A549 (cell line): ENCODE measurements around the gene DNAJC5G. TPM values are rescaled to one million over a fixed set of nuclear protein-coding genes. Genes with fewer than 3 reads are reported as not detected.
"Not testable (repeated sequence)": the region's sequence is repeated elsewhere in the genome, so short reads cannot be mapped to it uniquely, and the experiment has no call there.

Source experiments
- ATAC-seq, 2 experiments: fragments of 200-7000 bp in 1 of 2; fragments of >200 bp in 1 of 2; cut with Nextera tagmentation in 1 of 2; cut with Tn5 transposase in 1 of 2; 3 replicates each; pipeline versions ENCODE4 v1.8.0 to v1.9.1; 2018 to 2020; ENCODE audit warnings: mild to moderate bottlenecking in 1 of 2, moderate library complexity in 1 of 2
- CTCF ChIA-PET: fragments of 300-600 bp; sonication (Branson Sonifier 250); formaldehyde crosslinking; extraction: SDS; loops from one replicate; lab custom pipeline; 2021; ENCODE audit warnings: antibody characterized with exemption, inconsistent platforms; lab: Yijun Ruan, JAX
- POLR2A ChIA-PET: fragments of 350-600 bp; formaldehyde crosslinking; extraction: SDS; loops from one replicate; lab custom pipeline; 2021; ENCODE audit warnings: antibody characterized with exemption, inconsistent platforms; lab: Yijun Ruan, JAX
- DNase-seq, 2 experiments: peaks; one replicate each; pipeline versions ENCODE4 v3.0.0 to v3.0.0-alpha.2; 2011 to 2016; ENCODE audit warnings: low read depth in 1 of 2, low spot score in 1 of 2
- FAIRE-seq: peaks from 2 replicates; lab custom pipeline; 2011; peaks lifted over from hg19 to GRCh38; lab: Jason Lieb, UNC
- H3K27ac ChIP-seq, 2 experiments: fragments of >200 bp; sonication (Bioruptor Twin); formaldehyde crosslinking; 3 replicates each; pipeline ENCODE4 v1.5.1; 2016 to 2017
- H3K4me1 ChIP-seq: fragments of >200 bp; sonication (Bioruptor Twin); formaldehyde crosslinking; 3 replicates; pipeline ENCODE4 v1.6.1; 2016
- H3K4me2 ChIP-seq: fragments of >200 bp; sonication (Bioruptor Twin); formaldehyde crosslinking; 3 replicates; pipeline ENCODE4 v1.6.1; 2016
- H3K4me3 ChIP-seq: fragments of >200 bp; sonication (Bioruptor Twin); formaldehyde crosslinking; 3 replicates; pipeline ENCODE4 v1.5.1; 2016
- H3K9me3 ChIP-seq: fragments of >200 bp; sonication (Bioruptor Twin); formaldehyde crosslinking; 3 replicates; pipeline ENCODE4 v1.6.1; 2016
- CBX2 ChIP-seq: fragments of 200-600 bp; sonication (generic); IDR thresholded peaks from 2 replicates; pipeline ENCODE4 v1.6.1; 2016; ENCODE audit warnings: low read depth, mild to moderate bottlenecking, borderline replicate concordance
- CEBPB ChIP-seq, 2 experiments: fragments of >200 bp in 1 of 2; sonication (Bioruptor Twin) in 1 of 2; formaldehyde crosslinking in 1 of 2; IDR thresholded peaks; 2 replicates each; pipeline ENCODE4 v1.6.1; 2012 to 2016
- E2F6 ChIP-seq: IDR thresholded peaks from 2 replicates; pipeline ENCODE4 v1.6.1; 2012; ENCODE audit warnings: low read depth, borderline replicate concordance
- EHF ChIP-seq: fragments of 250-450 bp; sonication (Bioruptor Pico); IDR thresholded peaks from 2 replicates; pipeline ENCODE4 v1.5.0; 2020; ENCODE audit warnings: mild to moderate bottlenecking
- ESRRA ChIP-seq: fragments of 150-350 bp; IDR thresholded peaks from 2 replicates; pipeline ENCODE4 v1.6.1; 2014; ENCODE audit warnings: mild to moderate bottlenecking, low read length, borderline replicate concordance
- FOXS1 ChIP-seq: fragments of 250-450 bp; sonication (Bioruptor Pico); IDR thresholded peaks from 2 replicates; pipeline ENCODE4 v1.5.0; 2020; ENCODE audit warnings: mild to moderate bottlenecking, moderate library complexity
- GATA3 ChIP-seq: IDR thresholded peaks from 2 replicates; pipeline ENCODE4 v1.6.1; 2012; ENCODE audit warnings: borderline replicate concordance
- HDAC2 ChIP-seq: fragments of 200-600 bp; sonication (generic); IDR thresholded peaks from 2 replicates; pipeline ENCODE4 v1.6.1; 2016
- HOXB13 ChIP-seq: fragments of 250-450 bp; sonication (Bioruptor Pico); IDR thresholded peaks from 2 replicates; pipeline ENCODE4 v1.5.0; 2020; ENCODE audit warnings: low read depth, mild to moderate bottlenecking, moderate library complexity
- JUNB ChIP-seq: fragments of >200 bp; sonication (Bioruptor Twin); formaldehyde crosslinking; IDR thresholded peaks from 2 replicates; pipeline ENCODE4 v1.6.1; 2016
- MAFK ChIP-seq: fragments of 450-650 bp; IDR thresholded peaks from 2 replicates; pipeline ENCODE4 v1.6.1; 2014; ENCODE audit not compliant: partially characterized antibody
- PHF8 ChIP-seq: fragments of 200-600 bp; sonication (generic); IDR thresholded peaks from 2 replicates; pipeline ENCODE4 v1.6.1; 2016; ENCODE audit warnings: low read depth, mild to moderate bottlenecking, antibody characterized with exemption, moderate library complexity, borderline replicate concordance
- RAD21 ChIP-seq, 2 experiments: fragments of >200 bp in 1 of 2; sonication (Bioruptor Twin) in 1 of 2; formaldehyde crosslinking in 1 of 2; IDR thresholded peaks in 1 of 2; conservative IDR thresholded peaks in 1 of 2; 2 replicates in 1 of 2; 3 replicates in 1 of 2; pipeline ENCODE4 v1.6.1; 2012 to 2018; ENCODE audit warnings: inconsistent platforms in 1 of 2
- RNF2 ChIP-seq: fragments of 200-600 bp; sonication (generic); IDR thresholded peaks from 2 replicates; pipeline ENCODE4 v1.6.1; 2016; ENCODE audit warnings: low read depth, mild to moderate bottlenecking, antibody characterized with exemption, moderate library complexity, borderline replicate concordance
- SREBF2 ChIP-seq: fragments of 450-650 bp; IDR thresholded peaks from 2 replicates; pipeline ENCODE4 v1.6.1; 2014; ENCODE audit warnings: mild to moderate bottlenecking, moderate library complexity
- TP53 ChIP-seq: fragments of 250-450 bp; sonication (Bioruptor Pico); IDR thresholded peaks from 2 replicates; pipeline ENCODE4 v1.5.0; 2021; ENCODE audit warnings: mild to moderate bottlenecking, moderate library complexity
- ZNF302 ChIP-seq: fragments of 250-450 bp; sonication (Bioruptor Pico); IDR thresholded peaks from 2 replicates; pipeline ENCODE4 v1.9.0; 2021; ENCODE audit warnings: inconsistent platforms, mild to moderate bottlenecking, moderate library complexity
- WGBS: methylation state at CpG from one replicate; pipeline ENCODE4 v1.1.6; 2017; ENCODE audit errors: missing lambda C conversion rate; 5-methylcytosine and 5-hydroxymethylcytosine counted together
- polyA plus RNA-seq, 4 experiments: library from polyadenylated mRNA; depleted of rRNA in 3 of 4; stranded (reverse); fragments of >200 nt; fragmentation: RNase III in 1 of 4; extraction: RNeasy Plus Mini Kit Qiagen cat#74134 plus additional on column Dnase treatment in 1 of 4; gene quantifications; 2 replicates in 3 of 4; 3 replicates in 1 of 4; pipeline ENCODE4 v1.2.3, GENCODE V29; 2011 to 2017

The DNAJC5G gene
- polyA plus RNA-seq, 2 of the 4 experiments (the other 2 are of a cell fraction) = not detected

- TF ChIP-seq EHF = no peak
- TF ChIP-seq RAD21 (conservative IDR thresholded peaks at IDR 0.05 in 1 of 2, IDR thresholded peaks at IDR 0.05 in 1 of 2) = no peak
- ChIA-PET POLR2A (no interaction called here), CTCF (interaction anchor here (0.6 to 14.1 kb wide), 12 partner anchors 7 to 309 kb away, joined by 3 to 302 read pairs (median 4); partner anchors contain the start of genes DNAJC5G, SLC30A3 and TRIM54)
- no peak overlapping the region for H3K27ac ChIP-seq
- peak in 1 of 2 experiments; percentile 10; a peak in 1 of 6 replicates for ATAC-seq
- H3K9me3 ChIP-seq = no peaks in the 10 kb centered on the region
- DNase-seq = no peak
- no peak overlapping the region for H3K4me3 ChIP-seq
- H3K4me1 ChIP-seq = no peaks in the 10 kb centered on the region
- 63% methylated on average over 2 of the region's 2 CpGs for WGBS
- FAIRE-seq = no peak
- no peak overlapping the region for H3K4me2 ChIP-seq
Observed at GRCh38 chr2:27270670-27271069, 4.6 kb upstream of the DNAJC5G start.

DNA sequence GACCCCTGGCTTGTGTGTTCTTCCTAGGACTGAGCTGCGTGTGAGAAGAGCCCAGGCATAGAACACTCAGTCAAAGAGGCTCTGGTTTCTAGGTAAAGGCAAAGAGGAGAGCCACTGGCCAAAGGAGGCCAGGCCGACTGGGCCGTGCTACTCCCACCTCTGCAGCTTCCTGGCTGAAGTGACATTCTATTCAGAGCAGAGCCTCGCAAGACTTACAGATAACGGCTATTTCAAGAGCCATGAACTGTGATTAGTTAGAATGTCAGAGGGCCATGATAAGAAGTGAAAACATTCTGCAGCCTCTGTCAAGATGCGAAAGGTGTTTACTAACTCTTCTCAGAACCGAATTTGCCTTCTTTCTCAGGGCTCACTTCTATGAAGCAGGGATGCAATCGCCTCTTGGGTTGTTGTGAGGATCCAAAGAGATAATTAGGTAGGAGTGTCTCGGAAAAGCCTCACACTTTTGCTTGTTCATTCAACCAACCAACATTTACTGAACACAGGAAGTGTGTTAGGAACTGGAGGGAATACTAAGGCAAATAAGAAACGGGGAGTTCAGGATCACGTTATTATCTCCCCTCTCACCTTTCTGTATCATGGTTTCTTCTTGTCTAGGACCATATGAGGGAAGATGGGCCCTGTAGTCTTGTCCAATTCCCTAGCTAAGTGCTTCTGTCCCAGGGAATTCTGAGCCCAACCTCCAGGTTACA lies 3.4 kb upstream of the DNAJC5G start:
- H3K4me3 ChIP-seq = no peak overlapping the region
- DNase-seq (no peak), ATAC-seq (peak; percentile 26 to 30; a peak in 2 of 6 replicates), FAIRE-seq (no peak)
- 71% methylated on average over 11 of the region's 11 CpGs for WGBS
- POLR2A ChIA-PET = interaction anchor here (0.7 kb wide), 1 partner anchor 8 kb away, joined by 5 read pairs; no protein-coding TSS in a partner anchor
- no peak overlapping the region for H3K27ac ChIP-seq
- TF ChIP-seq TP53 = no peak
- no peak for TF ChIP-seq EHF
- TF ChIP-seq HOXB13 = no peak
- TF ChIP-seq FOXS1 (CRISPR knock-in tag) = no peak
- TF ChIP-seq PHF8 = no peak
- TF ChIP-seq SREBF2 = no peak
- no peak for TF ChIP-seq ESRRA
- TF ChIP-seq E2F6 = no peak
- no peak for TF ChIP-seq RNF2
- TF ChIP-seq CEBPB (IDR thresholded peaks at IDR 0.05) = no peak
- no peak for TF ChIP-seq GATA3
- TF ChIP-seq HDAC2 = no peak
- no peak for TF ChIP-seq CBX2
- no peak for TF ChIP-seq JUNB
- TF ChIP-seq ZNF302 (CRISPR knock-in tag) = no peak
- no peak for TF ChIP-seq MAFK
- H3K4me1 ChIP-seq = no peaks in the 10 kb centered on the region
- H3K9me3 ChIP-seq = no peaks in the 10 kb centered on the region
- no peak overlapping the region for H3K4me2 ChIP-seq
- CTCF ChIA-PET = interaction anchor here (0.6 to 14.1 kb wide), 11 partner anchors 9 to 287 kb away, joined by 3 to 302 read pairs (median 3); partner anchors contain the start of genes DNAJC5G, SLC30A3 and TRIM54

DNA sequence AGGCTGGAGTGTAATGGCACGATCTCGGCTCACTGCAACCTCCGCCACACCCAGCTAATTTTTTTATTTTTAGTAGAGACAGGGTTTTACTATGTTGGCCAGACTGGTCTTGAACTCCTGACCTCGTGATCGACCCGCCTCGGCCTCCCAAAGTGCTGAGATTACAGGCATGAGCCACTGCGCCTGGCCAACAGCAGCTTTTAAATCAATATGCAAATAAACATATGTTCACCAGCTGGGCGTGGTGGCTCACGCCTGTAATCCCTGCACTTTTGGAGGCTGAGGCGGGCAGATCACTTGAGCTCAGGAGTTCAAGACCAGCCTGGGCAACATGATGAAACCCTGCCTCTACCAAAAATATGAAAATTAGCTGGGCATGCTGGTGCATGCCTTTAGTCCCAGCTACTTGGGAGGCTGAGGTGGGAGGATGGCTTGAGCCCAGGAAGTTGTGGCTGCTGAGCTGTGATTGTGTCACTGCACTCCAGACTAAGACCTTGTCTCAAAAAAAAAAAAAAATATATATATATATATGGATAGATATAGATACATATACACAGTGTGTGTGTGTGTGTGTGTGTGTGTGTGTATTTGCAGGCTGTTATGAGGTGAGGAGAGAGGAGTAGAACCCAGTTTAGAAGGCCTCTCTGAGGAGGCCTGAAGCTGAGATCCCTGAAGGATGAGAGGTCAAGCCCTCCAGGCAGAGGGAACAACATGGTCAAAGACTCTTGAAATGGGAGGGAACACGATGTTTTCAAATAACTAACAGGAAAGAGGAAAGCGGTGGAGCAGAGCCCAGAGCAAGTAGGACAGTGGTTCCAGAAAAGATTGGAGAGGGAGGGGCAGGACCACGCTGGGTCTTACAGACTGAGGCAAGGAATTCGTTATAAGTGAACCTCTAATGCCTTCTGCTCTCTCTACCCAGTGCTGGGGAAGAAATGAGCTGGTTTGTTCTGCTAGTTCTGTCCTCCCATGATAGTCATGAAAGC lies 2.4 kb upstream of the DNAJC5G start:
- not testable (repeated sequence) for FAIRE-seq, H3K9me3 ChIP-seq, H3K4me1 ChIP-seq, H3K4me2 ChIP-seq, ATAC-seq, H3K4me3 ChIP-seq, DNase-seq, H3K27ac ChIP-seq
- POLR2A ChIA-PET = interaction anchor here (0.7 kb wide), 2 partner anchors 9 to 20 kb away, joined by 4 to 5 read pairs; no protein-coding TSS in a partner anchor
- WGBS = 82% methylated on average over 15 of the region's 15 CpGs
- CTCF ChIA-PET = interaction anchor here (0.6 to 14.1 kb wide), 14 partner anchors 7 to 1237 kb away, joined by 3 to 302 read pairs (median 4); partner anchors contain the start of genes DNAJC5G, KHK, SLC30A3 and TRIM54
